ENCODE data around the gene PANX3.

DNA sequence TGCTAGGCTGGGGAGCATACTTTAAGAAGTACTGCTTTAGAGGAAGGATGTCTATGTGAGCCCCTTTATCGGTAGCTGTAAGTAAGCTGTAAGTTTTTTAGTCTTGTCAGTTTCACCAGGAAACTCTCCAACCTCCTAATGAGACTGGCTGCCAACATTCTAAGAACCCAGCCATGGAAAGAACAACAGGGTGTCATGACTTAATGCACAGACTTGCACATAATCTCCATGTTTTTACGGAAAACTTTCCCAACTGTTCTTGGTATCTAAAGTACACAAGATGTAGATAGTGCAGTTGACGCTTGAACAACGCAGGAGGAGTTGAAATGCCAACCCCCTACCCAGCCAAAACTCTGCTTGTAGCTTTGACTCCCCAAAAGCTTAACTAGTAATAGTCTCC lies 32.5 kb upstream of the PANX3 start:
- TF ChIP-seq, protein P1, sequence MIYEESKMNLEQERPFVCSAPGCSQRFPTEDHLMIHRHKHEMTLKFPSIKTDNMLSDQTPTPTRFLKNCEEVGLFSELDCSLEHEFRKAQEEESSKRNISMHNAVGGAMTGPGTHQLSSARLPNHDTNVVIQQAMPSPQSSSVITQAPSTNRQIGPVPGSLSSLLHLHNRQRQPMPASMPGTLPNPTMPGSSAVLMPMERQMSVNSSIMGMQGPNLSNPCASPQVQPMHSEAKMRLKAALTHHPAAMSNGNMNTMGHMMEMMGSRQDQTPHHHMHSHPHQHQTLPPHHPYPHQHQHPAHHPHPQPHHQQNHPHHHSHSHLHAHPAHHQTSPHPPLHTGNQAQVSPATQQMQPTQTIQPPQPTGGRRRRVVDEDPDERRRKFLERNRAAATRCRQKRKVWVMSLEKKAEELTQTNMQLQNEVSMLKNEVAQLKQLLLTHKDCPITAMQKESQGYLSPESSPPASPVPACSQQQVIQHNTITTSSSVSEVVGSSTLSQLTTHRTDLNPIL (CRISPR knock-in tag; IDR thresholded peaks at IDR 0.05; ENCODE audit: low read depth) = no peak
- TF ChIP-seq ESRRG (CRISPR knock-in tag; IDR thresholded peaks at IDR 0.05) (no peak), TCF4 (CRISPR knock-in tag; IDR thresholded peaks at IDR 0.05; ENCODE audit: borderline replicate concordance) (no peak), ZNF565 (CRISPR knock-in tag; conservative IDR thresholded peaks at IDR 0.05; ENCODE audit: low read depth) (no peak), ZFP3 (CRISPR knock-in tag; IDR thresholded peaks at IDR 0.05) (no peak), ARNTL (CRISPR knock-in tag; IDR thresholded peaks at IDR 0.05; ENCODE audit: borderline replicate concordance, low read depth) (no peak)
- TF ChIP-seq, protein P2, sequence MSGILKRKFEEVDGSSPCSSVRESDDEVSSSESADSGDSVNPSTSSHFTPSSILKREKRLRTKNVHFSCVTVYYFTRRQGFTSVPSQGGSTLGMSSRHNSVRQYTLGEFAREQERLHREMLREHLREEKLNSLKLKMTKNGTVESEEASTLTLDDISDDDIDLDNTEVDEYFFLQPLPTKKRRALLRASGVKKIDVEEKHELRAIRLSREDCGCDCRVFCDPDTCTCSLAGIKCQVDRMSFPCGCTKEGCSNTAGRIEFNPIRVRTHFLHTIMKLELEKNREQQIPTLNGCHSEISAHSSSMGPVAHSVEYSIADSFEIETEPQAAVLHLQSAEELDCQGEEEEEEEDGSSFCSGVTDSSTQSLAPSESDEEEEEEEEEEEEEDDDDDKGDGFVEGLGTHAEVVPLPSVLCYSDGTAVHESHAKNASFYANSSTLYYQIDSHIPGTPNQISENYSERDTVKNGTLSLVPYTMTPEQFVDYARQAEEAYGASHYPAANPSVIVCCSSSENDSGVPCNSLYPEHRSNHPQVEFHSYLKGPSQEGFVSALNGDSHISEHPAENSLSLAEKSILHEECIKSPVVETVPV (CRISPR knock-in tag; IDR thresholded peaks at IDR 0.05) = no peak
- TF ChIP-seq, protein P3, sequence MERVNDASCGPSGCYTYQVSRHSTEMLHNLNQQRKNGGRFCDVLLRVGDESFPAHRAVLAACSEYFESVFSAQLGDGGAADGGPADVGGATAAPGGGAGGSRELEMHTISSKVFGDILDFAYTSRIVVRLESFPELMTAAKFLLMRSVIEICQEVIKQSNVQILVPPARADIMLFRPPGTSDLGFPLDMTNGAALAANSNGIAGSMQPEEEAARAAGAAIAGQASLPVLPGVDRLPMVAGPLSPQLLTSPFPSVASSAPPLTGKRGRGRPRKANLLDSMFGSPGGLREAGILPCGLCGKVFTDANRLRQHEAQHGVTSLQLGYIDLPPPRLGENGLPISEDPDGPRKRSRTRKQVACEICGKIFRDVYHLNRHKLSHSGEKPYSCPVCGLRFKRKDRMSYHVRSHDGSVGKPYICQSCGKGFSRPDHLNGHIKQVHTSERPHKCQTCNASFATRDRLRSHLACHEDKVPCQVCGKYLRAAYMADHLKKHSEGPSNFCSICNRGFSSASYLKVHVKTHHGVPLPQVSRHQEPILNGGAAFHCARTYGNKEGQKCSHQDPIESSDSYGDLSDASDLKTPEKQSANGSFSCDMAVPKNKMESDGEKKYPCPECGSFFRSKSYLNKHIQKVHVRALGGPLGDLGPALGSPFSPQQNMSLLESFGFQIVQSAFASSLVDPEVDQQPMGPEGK (CRISPR knock-in tag; IDR thresholded peaks at IDR 0.05; ENCODE audit: borderline replicate concordance) = no peak
- TF ChIP-seq, protein P4, sequence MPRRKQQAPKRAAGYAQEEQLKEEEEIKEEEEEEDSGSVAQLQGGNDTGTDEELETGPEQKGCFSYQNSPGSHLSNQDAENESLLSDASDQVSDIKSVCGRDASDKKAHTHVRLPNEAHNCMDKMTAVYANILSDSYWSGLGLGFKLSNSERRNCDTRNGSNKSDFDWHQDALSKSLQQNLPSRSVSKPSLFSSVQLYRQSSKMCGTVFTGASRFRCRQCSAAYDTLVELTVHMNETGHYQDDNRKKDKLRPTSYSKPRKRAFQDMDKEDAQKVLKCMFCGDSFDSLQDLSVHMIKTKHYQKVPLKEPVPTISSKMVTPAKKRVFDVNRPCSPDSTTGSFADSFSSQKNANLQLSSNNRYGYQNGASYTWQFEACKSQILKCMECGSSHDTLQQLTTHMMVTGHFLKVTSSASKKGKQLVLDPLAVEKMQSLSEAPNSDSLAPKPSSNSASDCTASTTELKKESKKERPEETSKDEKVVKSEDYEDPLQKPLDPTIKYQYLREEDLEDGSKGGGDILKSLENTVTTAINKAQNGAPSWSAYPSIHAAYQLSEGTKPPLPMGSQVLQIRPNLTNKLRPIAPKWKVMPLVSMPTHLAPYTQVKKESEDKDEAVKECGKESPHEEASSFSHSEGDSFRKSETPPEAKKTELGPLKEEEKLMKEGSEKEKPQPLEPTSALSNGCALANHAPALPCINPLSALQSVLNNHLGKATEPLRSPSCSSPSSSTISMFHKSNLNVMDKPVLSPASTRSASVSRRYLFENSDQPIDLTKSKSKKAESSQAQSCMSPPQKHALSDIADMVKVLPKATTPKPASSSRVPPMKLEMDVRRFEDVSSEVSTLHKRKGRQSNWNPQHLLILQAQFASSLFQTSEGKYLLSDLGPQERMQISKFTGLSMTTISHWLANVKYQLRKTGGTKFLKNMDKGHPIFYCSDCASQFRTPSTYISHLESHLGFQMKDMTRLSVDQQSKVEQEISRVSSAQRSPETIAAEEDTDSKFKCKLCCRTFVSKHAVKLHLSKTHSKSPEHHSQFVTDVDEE (CRISPR knock-in tag; IDR thresholded peaks at IDR 0.05) = no peak

Data from SK-N-SH treated with all-trans-retinoic acid at 6 μM for 48 hours (cell line).